Skeletal muscle cell (primary cell): ENCODE measurements around the gene AURKB.
A peak's percentile ranks its signal among the peaks of the same experiment; 100 is the strongest.
"Not testable (repeated sequence)": the region's sequence is repeated elsewhere in the genome, so short reads cannot be mapped to it uniquely, and the experiment has no call there.

ENCODE experiments used
- DNase-seq: peaks from one replicate; pipeline ENCODE4 v3.0.0-alpha.2; 2010; ENCODE audit warnings: low read depth
- H3K4me3 ChIP-seq: 2 replicates; pipeline ENCODE4 v1.5.1; 2011; ENCODE audit warnings: low read depth, mild to moderate bottlenecking, control low read depth, low read length, moderate library complexity

Gene AURKB

GRCh38 chr17:8209907-8210760, at the start of gene AURKB:
Gene AURKB (minus strand): TSS chr17:8210575. CDS start chr17:8210224, 351 bp downstream.
- DNase-seq, result peak; percentile 86
- peak within 1 kb of the TSS; percentile 81 for H3K4me3 ChIP-seq

GRCh38 chr17:8257801-8258200, 47.4 kb upstream of the AURKB start:
- no peak overlapping the region for H3K4me3 ChIP-seq
- no peak for DNase-seq

- H3K4me3 ChIP-seq, result no peak overlapping the region
- DNase-seq, result no peak
Measured at GRCh38 chr17:8256691-8257090, 46.3 kb upstream of the AURKB start.

- no peak overlapping the region for H3K4me3 ChIP-seq
- DNase-seq, result no peak
Measured at GRCh38 chr17:8256291-8256690, 45.9 kb upstream of the AURKB start.

GRCh38 chr17:8255499-8255898, 45.1 kb upstream of the AURKB start:
- no peak for DNase-seq
- H3K4me3 ChIP-seq, result no peak overlapping the region

- no peak overlapping the region for H3K4me3 ChIP-seq
- no peak for DNase-seq
Measured at GRCh38 chr17:8254881-8255280, 44.5 kb upstream of the AURKB start.

GRCh38 chr17:8253801-8254200, 43.4 kb upstream of the AURKB start:
- no peak overlapping the region for H3K4me3 ChIP-seq
- DNase-seq, result no peak

GRCh38 chr17:8251411-8251810, 41.0 kb upstream of the AURKB start:
- not testable (repeated sequence) for H3K4me3 ChIP-seq, DNase-seq

GRCh38 chr17:8249621-8250500, 39.5 kb upstream of the AURKB start:
- H3K4me3 ChIP-seq, result peak overlapping the region; percentile 99
- DNase-seq, result no peak

- H3K4me3 ChIP-seq, result peak within 1 kb of the TSS; percentile 99
- peak; percentile 68 for DNase-seq
Measured at GRCh38 chr17:8248751-8249607, 38.6 kb upstream of the AURKB start, which contains the start of gene PFAS. Gene PFAS (plus strand): TSS chr17:8249289. CDS start chr17:8253938, 4,649 bp downstream.

- no peak overlapping the region for H3K4me3 ChIP-seq
- no peak for DNase-seq
Measured at GRCh38 chr17:8244768-8245167, 34.4 kb upstream of the AURKB start.

- DNase-seq, result no peak
- H3K4me3 ChIP-seq, result no peak overlapping the region
Measured at GRCh38 chr17:8243827-8244226, 33.5 kb upstream of the AURKB start.

- no peak overlapping the region for H3K4me3 ChIP-seq
- DNase-seq, result no peak
Measured at GRCh38 chr17:8237886-8238285, 27.5 kb upstream of the AURKB start.

- no peak overlapping the region for H3K4me3 ChIP-seq
- no peak for DNase-seq
Measured at GRCh38 chr17:8237175-8237574, 26.8 kb upstream of the AURKB start.

- H3K4me3 ChIP-seq, result no peak overlapping the region
Measured at GRCh38 chr17:8235676-8236075, 25.3 kb upstream of the AURKB start.

GRCh38 chr17:8234361-8235270, 24.2 kb upstream of the AURKB start:
- no peak for DNase-seq
- H3K4me3 ChIP-seq, result no peak overlapping the region

More at GRCh38 chr17:8235676-8236075, 25.3 kb upstream of the AURKB start:
- DNase-seq, result no peak

GRCh38 chr17:8231701-8232100, 21.3 kb upstream of the AURKB start:
- no peak overlapping the region for H3K4me3 ChIP-seq
- no peak for DNase-seq

GRCh38 chr17:8227238-8227581, 16.8 kb upstream of the AURKB start:
- no peak for DNase-seq
- peak overlapping the region; percentile 51 for H3K4me3 ChIP-seq
